Thoracic aorta (tissue), 2 donors: Measurements from ENCODE around the gene CAMK2B. TPM values are rescaled to one million over a fixed set of nuclear protein-coding genes. Genes with fewer than 3 reads are reported as not detected.

Experiments
- ATAC-seq: fragments of 150-250 bp; one replicate; pipeline ENCODE4 v1.8.0; 2017; ENCODE audit warnings: low read depth; ENCODE audit not compliant: insufficient number of reproducible peaks, low FRiP score
- DNase-seq: peaks from one replicate; pipeline ENCODE4 v3.0.0-alpha.2; 2020; ENCODE audit warnings: low spot score
- H3K27ac ChIP-seq, 2 donors: fragments of 200-600 bp; sonication (generic); 1 replicate in 1 of 2; 2 replicates in 1 of 2; pipeline ENCODE4 v1.5.1; 2016; ENCODE audit warnings: mild to moderate bottlenecking in 2 of 2, moderate library complexity in 2 of 2
- H3K27me3 ChIP-seq: fragments of 200-600 bp; sonication (generic); replicated peaks from 2 replicates; pipeline ENCODE4 v1.6.0; 2016; ENCODE audit warnings: mild to moderate bottlenecking; ENCODE audit not compliant: insufficient read depth
- H3K36me3 ChIP-seq: fragments of 200-600 bp; sonication (generic); one replicate; pipeline ENCODE4 v1.5.1; 2016
- H3K4me1 ChIP-seq, 2 donors: fragments of 200-600 bp; sonication (generic); 1 replicate in 1 of 2; 2 replicates in 1 of 2; pipeline versions ENCODE4 v1.5.1 to v1.6.0; 2016; ENCODE audit warnings: low read depth in 2 of 2, mild to moderate bottlenecking in 1 of 2; ENCODE audit not compliant: control insufficient read depth in 1 of 2
- H3K4me3 ChIP-seq: fragments of 200-600 bp; sonication (generic); 2 replicates; pipeline ENCODE4 v1.5.1; 2016; ENCODE audit warnings: mild to moderate bottlenecking
- H3K9me3 ChIP-seq: fragments of 200-600 bp; sonication (generic); 2 replicates; pipeline ENCODE4 v1.5.1; 2016
- total RNA-seq, 2 donors: library from RNA; depleted of rRNA; stranded (reverse); fragments of >200 nt; gene quantifications; one replicate each; pipeline versions ENCODE4 v1.1.0 to v1.2.3, GENCODE V29; 2016
- TF ChIP-seq, protein P1 (sequence below): fragments of 200-600 bp; sonication (generic); IDR thresholded peaks from one replicate; pipeline ENCODE4 v1.5.1; 2019; ENCODE audit warnings: antibody characterized with exemption

CAMK2B gene
- total RNA-seq = 1 to 10 TPM; 1.5 to 2.8 TPM

DNA sequence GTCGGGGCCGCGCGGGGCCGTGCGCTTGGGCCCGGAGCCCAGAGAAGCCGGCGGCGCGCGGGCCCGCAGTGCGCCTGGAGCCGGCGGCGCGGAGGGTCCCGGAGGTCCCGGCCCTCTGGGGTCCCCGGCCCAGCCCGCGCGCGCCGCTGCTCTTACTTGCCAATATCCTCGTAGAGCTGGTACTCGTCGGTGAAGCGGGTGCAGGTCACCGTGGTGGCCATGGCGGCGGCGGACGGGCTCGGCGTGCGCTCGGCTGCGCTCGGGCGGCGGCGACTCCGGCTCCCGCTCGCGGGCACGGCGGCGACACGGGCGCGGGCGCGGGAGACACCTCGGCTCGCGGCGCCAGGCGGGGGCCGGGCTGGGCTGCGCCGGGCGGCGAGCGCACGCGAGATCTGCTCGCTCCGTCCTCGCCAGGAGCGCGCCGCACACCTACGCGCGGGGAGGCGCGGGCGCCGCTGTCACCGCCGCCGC is at the start of gene CAMK2B:
TSS of gene CAMK2B (minus strand) at position 394 of the 471 bp plus-strand sequence. CDS start at position 221, 173 bp downstream.
- DNase-seq = no peak
- H3K4me1 ChIP-seq = peaks cover 0 to 7% of the 10 kb centered on the region in 2 donors
- H3K4me3 ChIP-seq = peak within 1 kb of the TSS; percentile 56
- no peak within 1 kb of the TSS for H3K27ac ChIP-seq
- no peaks in the 10 kb centered on the region for H3K36me3 ChIP-seq
- TF ChIP-seq, protein P1, sequence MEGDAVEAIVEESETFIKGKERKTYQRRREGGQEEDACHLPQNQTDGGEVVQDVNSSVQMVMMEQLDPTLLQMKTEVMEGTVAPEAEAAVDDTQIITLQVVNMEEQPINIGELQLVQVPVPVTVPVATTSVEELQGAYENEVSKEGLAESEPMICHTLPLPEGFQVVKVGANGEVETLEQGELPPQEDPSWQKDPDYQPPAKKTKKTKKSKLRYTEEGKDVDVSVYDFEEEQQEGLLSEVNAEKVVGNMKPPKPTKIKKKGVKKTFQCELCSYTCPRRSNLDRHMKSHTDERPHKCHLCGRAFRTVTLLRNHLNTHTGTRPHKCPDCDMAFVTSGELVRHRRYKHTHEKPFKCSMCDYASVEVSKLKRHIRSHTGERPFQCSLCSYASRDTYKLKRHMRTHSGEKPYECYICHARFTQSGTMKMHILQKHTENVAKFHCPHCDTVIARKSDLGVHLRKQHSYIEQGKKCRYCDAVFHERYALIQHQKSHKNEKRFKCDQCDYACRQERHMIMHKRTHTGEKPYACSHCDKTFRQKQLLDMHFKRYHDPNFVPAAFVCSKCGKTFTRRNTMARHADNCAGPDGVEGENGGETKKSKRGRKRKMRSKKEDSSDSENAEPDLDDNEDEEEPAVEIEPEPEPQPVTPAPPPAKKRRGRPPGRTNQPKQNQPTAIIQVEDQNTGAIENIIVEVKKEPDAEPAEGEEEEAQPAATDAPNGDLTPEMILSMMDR = no peak
- H3K9me3 ChIP-seq = no peaks in the 10 kb centered on the region
- H3K27me3 ChIP-seq = no peaks in the 10 kb centered on the region
- ATAC-seq = no peak

- ATAC-seq = no peak
- Histone ChIP-seq H3K27me3 (no peaks in the 10 kb centered on the region), H3K27ac (no peak overlapping the region), H3K9me3 (no peaks in the 10 kb centered on the region), H3K36me3 (no peaks in the 10 kb centered on the region), H3K4me3 (no peak overlapping the region), H3K4me1 (no peaks in the 10 kb centered on the region)
- DNase-seq = no peak
- TF ChIP-seq, protein P1 = no peak
Observed at GRCh38 chr7:44374007-44374763, 48.8 kb upstream of the CAMK2B start.

DNA sequence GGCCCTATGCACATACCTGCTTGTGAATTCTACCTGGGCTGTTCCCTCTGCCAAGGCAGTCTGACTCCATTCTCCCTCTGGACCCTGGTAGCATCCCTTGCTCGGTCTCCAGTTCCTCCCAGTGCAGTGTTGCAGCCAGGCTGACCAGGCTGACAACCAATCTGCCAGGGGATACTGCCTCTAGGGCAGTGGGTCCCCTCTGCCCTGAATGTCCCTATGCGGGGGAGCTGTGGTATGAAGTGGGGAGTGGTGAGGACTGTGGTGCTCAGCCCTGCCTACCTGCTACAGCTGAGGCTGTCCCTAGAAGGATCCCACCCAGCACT is 48.0 kb upstream of the CAMK2B start:
- H3K4me1 ChIP-seq = no peaks in the 10 kb centered on the region
- TF ChIP-seq, protein P1 = no peak
- ATAC-seq (no peak), DNase-seq (no peak)
- H3K27me3 ChIP-seq = no peaks in the 10 kb centered on the region
- H3K27ac ChIP-seq = no peak overlapping the region
- H3K9me3 ChIP-seq = no peaks in the 10 kb centered on the region
- no peak overlapping the region for H3K4me3 ChIP-seq
- no peaks in the 10 kb centered on the region for H3K36me3 ChIP-seq

DNA sequence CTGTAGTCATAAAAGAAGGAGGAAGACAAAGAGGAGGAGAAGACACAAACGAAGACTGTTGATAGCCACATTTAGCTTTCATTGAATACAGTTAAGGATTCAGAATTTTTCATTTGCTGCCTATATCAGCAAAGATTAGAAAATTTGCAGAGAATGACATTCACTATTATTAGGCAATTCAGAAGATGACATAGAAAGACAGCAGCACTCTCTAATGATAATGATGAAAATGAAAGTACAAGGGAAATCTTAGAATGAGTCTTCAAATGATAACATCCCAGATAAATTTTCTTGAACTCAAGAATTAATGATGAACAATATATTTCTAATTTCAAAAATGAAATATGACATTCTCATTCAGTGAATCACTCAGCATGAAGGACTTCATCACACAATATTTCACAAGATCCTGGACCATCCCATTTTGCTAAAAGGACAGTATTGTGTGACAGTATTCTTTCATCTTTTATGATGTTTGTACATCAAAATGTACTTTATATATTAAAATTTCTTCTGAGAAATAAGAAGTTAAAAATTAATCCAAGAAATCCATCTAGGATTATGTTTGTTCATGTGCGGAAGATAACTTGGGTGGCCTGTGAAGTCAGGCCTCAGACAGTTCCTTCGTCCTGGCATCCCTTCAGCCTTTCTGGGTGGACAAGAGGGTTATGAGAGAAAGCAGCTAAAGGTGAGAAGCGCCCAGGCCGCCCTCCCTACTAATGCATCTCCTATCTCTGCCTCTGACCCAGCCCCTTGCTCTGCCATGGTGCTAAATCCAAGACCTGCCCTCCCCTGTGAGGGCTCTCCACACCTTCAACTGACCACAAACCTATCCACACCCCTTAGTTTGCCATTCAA is 47.4 kb upstream of the CAMK2B start:
- TF ChIP-seq, protein P1 = no peak
- DNase-seq (no peak), ATAC-seq (no peak)
- no peaks in the 10 kb centered on the region for H3K4me1 ChIP-seq
- H3K4me3 ChIP-seq = no peak overlapping the region
- H3K27me3 ChIP-seq = no peaks in the 10 kb centered on the region
- H3K27ac ChIP-seq = no peak overlapping the region
- H3K36me3 ChIP-seq = no peaks in the 10 kb centered on the region
- H3K9me3 ChIP-seq = no peaks in the 10 kb centered on the region

GRCh38 chr7:44368885-44369284 is 43.5 kb upstream of the CAMK2B start:
- Histone ChIP-seq H3K27me3 (no peaks in the 10 kb centered on the region), H3K27ac (no peak overlapping the region), H3K4me1 (no peaks in the 10 kb centered on the region), H3K36me3 (no peaks in the 10 kb centered on the region), H3K4me3 (no peak overlapping the region), H3K9me3 (no peaks in the 10 kb centered on the region)
- TF ChIP-seq, protein P1 = no peak
- DNase-seq (no peak), ATAC-seq (no peak)
